Activated B cell treated with CpG ODN at 0.5 μM for 24 hours (primary cell): ENCODE data around the gene IRF2. TPM values are rescaled to one million over a fixed set of nuclear protein-coding genes. Genes with fewer than 3 reads are reported as not detected.

Experiments used
- ATAC-seq: fragments of 200-7000 bp; cut with Tn5 transposase; one replicate; pipeline ENCODE4 v1.10.0; 2021; ENCODE audit warnings: low read depth, mild to moderate bottlenecking, moderate library complexity
- CTCF ChIA-PET: fragments of 350-600 bp; sonication (Branson Sonifier 250); formaldehyde crosslinking; loops from one replicate; lab custom pipeline; 2021; ENCODE audit warnings: antibody characterized with exemption; lab: Charles Lee
- POLR2A ChIA-PET: fragments of 350-600 bp; sonication (Branson Sonifier 250); formaldehyde crosslinking; loops from one replicate; lab custom pipeline; 2021; ENCODE audit warnings: antibody characterized with exemption; lab: Charles Lee
- DNase-seq: peaks from one replicate; pipeline ENCODE4 v3.0.0; 2022
- H3K27ac Mint-ChIP-seq: one replicate; pipeline ENCODE4 v1.8.0; 2020; ENCODE audit warnings: mixed read lengths
- H3K27me3 Mint-ChIP-seq: one replicate; pipeline ENCODE4 v1.8.0; 2021; ENCODE audit warnings: mixed read lengths
- H3K36me3 Mint-ChIP-seq: one replicate; pipeline ENCODE4 v1.8.0; 2021; ENCODE audit warnings: low read depth, mixed read lengths
- H3K4me1 Mint-ChIP-seq: one replicate; pipeline ENCODE4 v1.8.0; 2021; ENCODE audit warnings: mixed read lengths
- H3K4me3 Mint-ChIP-seq: one replicate; pipeline ENCODE4 v1.8.0; 2020; ENCODE audit warnings: mild to moderate bottlenecking, mixed read lengths
- H3K9me3 Mint-ChIP-seq: one replicate; pipeline ENCODE4 v1.8.0; 2020; ENCODE audit warnings: mixed read lengths
- intact Hi-C: fragments of 100-400 bp; cut with micrococcal nuclease; formaldehyde crosslinking; loops from one replicate; pipeline ENCODE4 v1.15.1; 2024
- total RNA-seq: library from RNA; stranded (reverse); gene quantifications from 2 replicates; pipeline ENCODE4 v1.2.3, GENCODE V29; 2022
- TF ChIP-seq, protein P1 (sequence below): fragments of 200-600 bp; IDR thresholded peaks from one replicate; pipeline ENCODE4 v1.8.0; 2022; ENCODE audit warnings: antibody characterized with exemption, mild to moderate bottlenecking

The IRF2 gene
- total RNA-seq, 1 donor from 2014 or later = 66.2 TPM

DNA sequence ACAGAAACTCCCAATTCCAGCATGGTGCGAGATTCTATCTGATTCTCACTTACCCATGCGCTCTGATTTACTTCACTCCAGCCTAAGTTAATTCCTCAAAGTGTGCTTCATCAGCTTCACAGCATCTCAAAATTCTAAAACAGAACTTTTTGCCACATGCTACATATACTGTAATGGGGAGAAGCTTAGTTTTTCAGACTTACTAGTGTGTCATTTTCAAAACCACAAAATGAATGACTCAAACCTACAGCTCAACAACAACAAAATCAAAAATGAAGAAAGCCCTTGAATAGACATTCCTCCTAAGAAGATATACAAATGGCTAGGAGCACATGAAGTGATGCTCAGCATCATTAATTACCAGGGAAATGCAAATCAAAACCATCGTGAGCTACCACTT is 14.9 kb downstream of the IRF2 start:
- TF ChIP-seq, protein P1, sequence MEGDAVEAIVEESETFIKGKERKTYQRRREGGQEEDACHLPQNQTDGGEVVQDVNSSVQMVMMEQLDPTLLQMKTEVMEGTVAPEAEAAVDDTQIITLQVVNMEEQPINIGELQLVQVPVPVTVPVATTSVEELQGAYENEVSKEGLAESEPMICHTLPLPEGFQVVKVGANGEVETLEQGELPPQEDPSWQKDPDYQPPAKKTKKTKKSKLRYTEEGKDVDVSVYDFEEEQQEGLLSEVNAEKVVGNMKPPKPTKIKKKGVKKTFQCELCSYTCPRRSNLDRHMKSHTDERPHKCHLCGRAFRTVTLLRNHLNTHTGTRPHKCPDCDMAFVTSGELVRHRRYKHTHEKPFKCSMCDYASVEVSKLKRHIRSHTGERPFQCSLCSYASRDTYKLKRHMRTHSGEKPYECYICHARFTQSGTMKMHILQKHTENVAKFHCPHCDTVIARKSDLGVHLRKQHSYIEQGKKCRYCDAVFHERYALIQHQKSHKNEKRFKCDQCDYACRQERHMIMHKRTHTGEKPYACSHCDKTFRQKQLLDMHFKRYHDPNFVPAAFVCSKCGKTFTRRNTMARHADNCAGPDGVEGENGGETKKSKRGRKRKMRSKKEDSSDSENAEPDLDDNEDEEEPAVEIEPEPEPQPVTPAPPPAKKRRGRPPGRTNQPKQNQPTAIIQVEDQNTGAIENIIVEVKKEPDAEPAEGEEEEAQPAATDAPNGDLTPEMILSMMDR = no peak
- Mint-ChIP-seq H3K36me3 (peaks cover 41% of the 10 kb centered on the region), H3K27ac (peak overlapping the region; percentile 71), H3K27me3 (no peaks in the 10 kb centered on the region), H3K9me3 (no peaks in the 10 kb centered on the region), H3K4me1 (peaks cover 93% of the 10 kb centered on the region), H3K4me3 (no peak overlapping the region)
- POLR2A ChIA-PET = interaction anchor here (0.5 to 1.9 kb wide), 5 partner anchors 12 to 169 kb away, joined by 3 to 8 read pairs (median 3); partner anchors contain the start of gene IRF2
- intact Hi-C loops = loop anchor here (2.0 kb wide), 1 partner anchor 15 kb away; no protein-coding TSS in a partner anchor
- ATAC-seq = no peak
- CTCF ChIA-PET = interaction anchor here (0.9 to 1.2 kb wide), 3 partner anchors 11 to 195 kb away, joined by 4 read pairs; no protein-coding TSS in a partner anchor
- DNase-seq = no peak

DNA sequence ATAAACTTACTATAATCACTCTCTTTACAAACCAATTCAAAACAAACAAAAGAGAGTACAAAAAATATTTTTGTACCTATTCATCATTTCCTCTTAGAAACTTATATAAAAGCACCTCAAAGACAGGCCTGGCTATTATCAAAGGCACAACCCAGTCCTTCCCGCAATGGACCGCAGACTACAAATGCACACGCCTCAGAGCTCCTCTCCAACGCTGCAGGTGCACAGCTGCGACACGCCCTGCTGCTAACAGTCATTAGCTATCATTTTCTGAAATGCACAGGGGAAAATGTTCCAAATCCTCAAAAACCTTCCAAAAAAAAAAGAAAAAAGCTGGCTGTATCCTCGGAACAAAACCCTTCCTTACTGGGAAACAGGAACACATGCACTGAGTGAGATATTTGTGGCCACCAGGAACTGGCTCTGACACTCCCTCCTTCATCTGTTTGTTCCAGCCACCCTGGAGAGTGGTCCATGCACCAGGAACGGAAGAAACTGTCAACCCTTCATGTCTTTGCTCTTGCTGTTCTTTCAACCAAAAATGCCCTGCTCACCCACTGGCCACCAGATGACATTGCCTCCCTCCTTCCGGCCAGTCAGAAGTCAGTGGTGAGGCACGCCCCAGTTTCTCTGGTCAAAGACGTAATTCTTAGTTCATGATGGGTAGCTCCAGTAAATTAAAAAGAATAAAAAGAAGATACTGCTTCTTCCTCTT is 16.7 kb downstream of the IRF2 start:
- DNase-seq (no peak), ATAC-seq (peak; percentile 70)
- CTCF ChIA-PET = interaction anchor here (1.3 kb wide), 1 partner anchor 194 kb away, joined by 6 read pairs; no protein-coding TSS in a partner anchor
- TF ChIP-seq, protein P1 = no peak
- Mint-ChIP-seq H3K27ac (peak overlapping the region; percentile 74), H3K9me3 (no peaks in the 10 kb centered on the region), H3K4me1 (peaks cover 96% of the 10 kb centered on the region), H3K27me3 (no peaks in the 10 kb centered on the region), H3K4me3 (peak overlapping the region; percentile 36), H3K36me3 (peaks cover 34% of the 10 kb centered on the region)
- POLR2A ChIA-PET = interaction anchor here (0.7 to 1.5 kb wide), 9 partner anchors 9 to 144 kb away, joined by 4 to 8 read pairs (median 4); partner anchors contain the start of gene IRF2
- intact Hi-C loops = loop anchor here (1.0 to 2.0 kb wide), 2 partner anchors 9 to 13 kb away; no protein-coding TSS in a partner anchor

DNA sequence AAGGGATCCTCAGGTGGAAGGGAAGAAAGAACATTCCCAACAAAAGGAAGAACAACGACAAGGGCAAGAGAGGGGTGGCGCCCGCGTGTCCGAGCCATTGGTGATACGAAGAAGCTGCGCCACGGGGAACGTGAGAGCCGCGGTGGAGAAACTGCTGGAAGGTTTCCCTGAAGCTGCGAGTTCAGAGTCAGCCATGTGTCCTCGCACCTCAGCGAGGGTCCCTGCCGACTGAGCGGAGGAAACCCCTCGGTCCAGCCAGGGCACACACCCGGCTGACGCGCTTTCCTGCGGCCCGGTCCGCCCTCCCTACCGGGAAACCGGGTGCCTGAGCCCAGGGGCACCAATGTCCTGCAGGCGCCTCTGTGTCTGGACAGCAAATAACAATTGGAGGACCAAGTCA is 18.0 kb downstream of the IRF2 start:
- Mint-ChIP-seq H3K36me3 (peaks cover 40% of the 10 kb centered on the region), H3K4me3 (no peak overlapping the region), H3K27ac (peak overlapping the region; percentile 74), H3K9me3 (no peaks in the 10 kb centered on the region), H3K27me3 (no peaks in the 10 kb centered on the region), H3K4me1 (peaks cover 94% of the 10 kb centered on the region)
- no peak for DNase-seq
- POLR2A ChIA-PET = no interaction called here
- intact Hi-C loops = no loop called here
- ATAC-seq = no peak
- TF ChIP-seq, protein P1 = no peak
- CTCF ChIA-PET = no interaction called here

DNA sequence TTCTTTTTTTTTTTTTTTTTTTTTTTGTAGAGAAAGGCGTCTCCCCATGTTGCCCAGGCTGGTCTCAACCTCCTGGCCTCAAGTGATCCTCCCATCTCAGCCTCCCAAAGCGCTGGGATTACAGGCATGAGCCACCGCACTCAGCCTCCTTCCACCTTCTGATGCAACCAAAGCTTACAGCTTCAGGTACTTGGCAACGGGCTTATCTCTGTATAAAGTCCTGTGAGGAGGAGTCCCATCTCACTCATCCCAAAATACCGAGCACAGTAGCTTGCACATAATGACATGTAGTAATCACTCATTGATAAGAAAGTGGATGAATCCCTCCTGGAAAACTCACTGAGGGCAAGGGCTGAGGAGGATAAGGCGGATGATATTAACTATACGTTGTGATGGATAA is 19.1 kb downstream of the IRF2 start:
- no peak for ATAC-seq
- no peaks in the 10 kb centered on the region for H3K27me3 Mint-ChIP-seq
- peaks cover 43% of the 10 kb centered on the region for H3K36me3 Mint-ChIP-seq
- ChIA-PET POLR2A (interaction anchor here (1.2 kb wide), 1 partner anchor 15 kb away, joined by 4 read pairs; no protein-coding TSS in a partner anchor), CTCF (interaction anchor here (0.9 to 1.1 kb wide), 2 partner anchors 12 to 144 kb away, joined by 3 read pairs; no protein-coding TSS in a partner anchor)
- intact Hi-C loops = no loop called here
- TF ChIP-seq, protein P1 = no peak
- peaks cover 91% of the 10 kb centered on the region for H3K4me1 Mint-ChIP-seq
- no peaks in the 10 kb centered on the region for H3K9me3 Mint-ChIP-seq
- DNase-seq = no peak
- no peak overlapping the region for H3K27ac Mint-ChIP-seq
- no peak overlapping the region for H3K4me3 Mint-ChIP-seq
